Right lung (tissue), 5 donors: ENCODE measurements around the gene IFITM1. TPM values are rescaled to one million over a fixed set of nuclear protein-coding genes. Genes with fewer than 3 reads are reported as not detected.
"Not testable (repeated sequence)": the region's sequence is repeated elsewhere in the genome, so short reads cannot be mapped to it uniquely, and the experiment has no call there.

Source experiments
- DNase-seq, 2 donors: peaks; one replicate each; pipeline ENCODE4 v3.0.0-alpha.2; 2013
- polyA plus RNA-seq, 5 donors: library from polyadenylated mRNA; unstranded; fragments of 120-200 nt; gene quantifications; one replicate each; pipeline versions ENCODE4 v1.2.1 to v1.2.3, GENCODE V29; 2013; ENCODE audit warnings: inconsistent platforms in 1 of 5, low replicate concordance in 1 of 5; ENCODE audit not compliant: insufficient read length in 5 of 5, insufficient read depth in 1 of 5

The IFITM1 gene
- polyA plus RNA-seq, 5 donors = 9.3 to 14.1 (median 13.2) TPM

- DNase-seq = no peak
Measured at GRCh38 chr11:306645-307371, 7.0 kb upstream of the IFITM1 start.

GRCh38 chr11:307766-308708 lies 5.8 kb upstream of the IFITM1 start, which contains the start of gene IFITM2:
Gene IFITM2, plus strand, starts transcription at chr11:307816. Its CDS starts 377 bp downstream, at chr11:308193.
- DNase-seq = peak; percentile 80 to 83

- not testable (repeated sequence) for DNase-seq
Measured at GRCh38 chr11:308740-309665, 4.8 kb upstream of the IFITM1 start.

GRCh38 chr11:309979-310572 lies 3.8 kb upstream of the IFITM1 start:
- not testable (repeated sequence) for DNase-seq

GRCh38 chr11:311013-311748 lies 2.7 kb upstream of the IFITM1 start:
- DNase-seq = not testable (repeated sequence)

- DNase-seq = no peak
Measured at GRCh38 chr11:312092-312816, 1.6 kb upstream of the IFITM1 start.

GRCh38 chr11:313304-313786 lies 495 bp upstream of the IFITM1 start:
- DNase-seq = no peak

GRCh38 chr11:314554-314875 lies 675 bp downstream of the IFITM1 start:
- not testable (repeated sequence) for DNase-seq

GRCh38 chr11:315051-315481 lies 1.2 kb downstream of the IFITM1 start:
- no peak for DNase-seq

- DNase-seq = no peak
Measured at GRCh38 chr11:315516-315994, 1.7 kb downstream of the IFITM1 start.

GRCh38 chr11:316031-316701 lies 2.3 kb downstream of the IFITM1 start:
- DNase-seq = no peak

GRCh38 chr11:316891-317301 lies 3.1 kb downstream of the IFITM1 start:
- DNase-seq = no peak

GRCh38 chr11:317668-318404 lies 4.0 kb downstream of the IFITM1 start:
- not testable (repeated sequence) for DNase-seq

- DNase-seq = not testable (repeated sequence)
Measured at GRCh38 chr11:318405-319120, 4.7 kb downstream of the IFITM1 start.

- not testable (repeated sequence) for DNase-seq
Measured at GRCh38 chr11:319121-319887, 5.5 kb downstream of the IFITM1 start.

GRCh38 chr11:319888-320273 lies 6.0 kb downstream of the IFITM1 start:
- not testable (repeated sequence) for DNase-seq

- peak in 1 of 2 donors; percentile 32 for DNase-seq
Measured at GRCh38 chr11:324156-324555, 10.3 kb downstream of the IFITM1 start.
